ENCODE measurements around the gene AGFG1.

The AGFG1 gene

GRCh38 chr2:227443889-227444568, 27.9 kb upstream of the AGFG1 start:
- H3K27ac ChIP-seq, result no peak overlapping the region
- H4K20me1 ChIP-seq (ENCODE audit: insufficient read depth), result no peaks in the 10 kb centered on the region
- no peak overlapping the region for H3K9ac ChIP-seq
- TF ChIP-seq CTCF (conservative IDR thresholded peaks at IDR 0.05; ENCODE audit: low read depth, low read length), result no peak
- H3K4me1 ChIP-seq (ENCODE audit: low read depth, poor library complexity, severe bottlenecking), result no peaks in the 10 kb centered on the region
- no peaks in the 10 kb centered on the region for H3K36me3 ChIP-seq (ENCODE audit: insufficient read depth)
- no peak overlapping the region for H2AFZ ChIP-seq (ENCODE audit: low read depth)
- H3K79me2 ChIP-seq (ENCODE audit: insufficient read depth, low read depth), result no peaks in the 10 kb centered on the region
- H3K27me3 ChIP-seq (ENCODE audit: insufficient read depth, low read depth), result no peaks in the 10 kb centered on the region
- H3K4me3 ChIP-seq (IDR thresholded peaks at IDR 0.05; ENCODE audit: insufficient read depth, low read depth, low read length), result no peak overlapping the region
- no peak overlapping the region for H3K4me2 ChIP-seq

- no peak for TF ChIP-seq CTCF (conservative IDR thresholded peaks at IDR 0.05; ENCODE audit: low read depth, low read length)
- no peaks in the 10 kb centered on the region for H4K20me1 ChIP-seq (ENCODE audit: insufficient read depth)
- H3K4me3 ChIP-seq (IDR thresholded peaks at IDR 0.05; ENCODE audit: insufficient read depth, low read depth, low read length), result no peak overlapping the region
- no peaks in the 10 kb centered on the region for H3K4me1 ChIP-seq (ENCODE audit: low read depth, poor library complexity, severe bottlenecking)
- no peak overlapping the region for H3K27ac ChIP-seq
- H3K79me2 ChIP-seq (ENCODE audit: insufficient read depth, low read depth), result no peaks in the 10 kb centered on the region
- no peaks in the 10 kb centered on the region for H3K36me3 ChIP-seq (ENCODE audit: insufficient read depth)
- no peak overlapping the region for H3K4me2 ChIP-seq
- H3K9ac ChIP-seq, result no peak overlapping the region
- H2AFZ ChIP-seq (ENCODE audit: low read depth), result no peak overlapping the region
- no peaks in the 10 kb centered on the region for H3K27me3 ChIP-seq (ENCODE audit: insufficient read depth, low read depth)
Measured at GRCh38 chr2:227447606-227448005, 24.4 kb upstream of the AGFG1 start.

GRCh38 chr2:227450311-227450841, 21.6 kb upstream of the AGFG1 start:
- no peaks in the 10 kb centered on the region for H3K27me3 ChIP-seq (ENCODE audit: insufficient read depth, low read depth)

GRCh38 chr2:227450926-227451654, 20.9 kb upstream of the AGFG1 start:
- Histone ChIP-seq H3K9ac (no peak overlapping the region), H3K36me3 (ENCODE audit: insufficient read depth) (no peaks in the 10 kb centered on the region), H3K4me3 (IDR thresholded peaks at IDR 0.05; ENCODE audit: insufficient read depth, low read depth, low read length) (no peak overlapping the region), H3K27me3 (ENCODE audit: insufficient read depth, low read depth) (no peaks in the 10 kb centered on the region), H4K20me1 (ENCODE audit: insufficient read depth) (no peaks in the 10 kb centered on the region), H3K27ac (no peak overlapping the region), H3K4me1 (ENCODE audit: low read depth, poor library complexity, severe bottlenecking) (peaks cover 3% of the 10 kb centered on the region), H3K79me2 (ENCODE audit: insufficient read depth, low read depth) (no peaks in the 10 kb centered on the region), H2AFZ (ENCODE audit: low read depth) (no peak overlapping the region), H3K4me2 (no peak overlapping the region)
- TF ChIP-seq CTCF (conservative IDR thresholded peaks at IDR 0.05; ENCODE audit: low read depth, low read length), result no peak

More at GRCh38 chr2:227450311-227450841, 21.6 kb upstream of the AGFG1 start:
- TF ChIP-seq CTCF (conservative IDR thresholded peaks at IDR 0.05; ENCODE audit: low read depth, low read length), result no peak
- Histone ChIP-seq H3K27ac (no peak overlapping the region), H2AFZ (ENCODE audit: low read depth) (no peak overlapping the region), H3K4me3 (IDR thresholded peaks at IDR 0.05; ENCODE audit: insufficient read depth, low read depth, low read length) (no peak overlapping the region), H3K79me2 (ENCODE audit: insufficient read depth, low read depth) (no peaks in the 10 kb centered on the region), H3K4me1 (ENCODE audit: low read depth, poor library complexity, severe bottlenecking) (peaks cover 3% of the 10 kb centered on the region), H4K20me1 (ENCODE audit: insufficient read depth) (no peaks in the 10 kb centered on the region), H3K4me2 (no peak overlapping the region), H3K9ac (no peak overlapping the region), H3K36me3 (ENCODE audit: insufficient read depth) (no peaks in the 10 kb centered on the region)
